Measurements from ENCODE around the gene KIR3DL2. TPM values are rescaled to one million over a fixed set of nuclear protein-coding genes. Genes with fewer than 3 reads are reported as not detected.
"Not testable (repeated sequence)": the region's sequence is repeated elsewhere in the genome, so short reads cannot be mapped to it uniquely, and the experiment has no call there.

Gene KIR3DL2
- total RNA-seq (2014; rRNA removed; shearing (Covaris generic)), result not detected in 2 replicates

DNA sequence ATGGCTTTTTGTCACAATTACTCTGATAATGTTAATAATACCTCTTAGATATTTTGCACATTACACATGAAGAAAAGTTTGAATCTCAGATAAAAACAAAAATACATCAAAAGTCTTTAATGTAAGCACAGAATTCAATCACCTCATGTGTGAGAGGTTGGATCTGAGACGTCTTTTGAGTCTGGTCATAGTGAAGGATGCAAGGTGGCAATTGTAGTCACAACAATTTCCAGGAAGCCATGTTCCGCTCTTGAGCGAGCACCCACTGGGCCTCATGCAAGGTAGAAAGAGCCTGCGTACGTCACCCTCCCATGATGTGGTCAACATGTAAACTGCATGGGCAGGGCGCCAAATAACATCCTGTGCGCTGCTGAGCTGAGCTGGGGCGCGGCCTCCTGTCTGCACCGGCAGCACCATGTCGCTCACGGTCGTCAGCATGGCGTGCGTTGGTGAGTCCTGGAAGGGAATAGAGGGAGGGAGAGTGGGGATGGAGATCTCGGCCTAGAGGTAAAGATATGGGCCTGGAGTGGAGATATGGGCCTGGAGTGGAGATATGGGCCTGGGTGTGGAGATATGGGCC is at the start of gene KIR3DL2:
Gene KIR3DL2, plus strand, starts transcription at position 383 of the 580 bp plus-strand sequence. Its CDS starts 33 bp downstream, at position 416.
- H3K27me3 ChIP-seq (replicated peaks); H3K36me3 ChIP-seq; H3K4me3 ChIP-seq; H3K9me3 ChIP-seq (replicated peaks); DNase-seq (ENCODE audit: low read depth in 1 of 2, low spot score in 2 of 2); H3K4me1 ChIP-seq (replicated peaks); H3K27ac ChIP-seq: not testable (repeated sequence)

GRCh38 chr19:54803410-54803809 is 46.8 kb upstream of the KIR3DL2 start, which contains the start of gene KIR2DL4:
KIR2DL4 (plus strand) TSS chr19:54803610; CDS start chr19:54803652, 42 bp downstream.
- H3K27ac ChIP-seq, result no peak within 1 kb of the TSS
- DNase-seq (ENCODE audit: low read depth in 1 of 2, low spot score in 2 of 2), result no peak
- H3K36me3 ChIP-seq, result no peaks in the 10 kb centered on the region
- H3K9me3 ChIP-seq (replicated peaks), result no peaks in the 10 kb centered on the region
- no peaks in the 10 kb centered on the region for H3K4me1 ChIP-seq (replicated peaks)
- H3K27me3 ChIP-seq (replicated peaks), result no peaks in the 10 kb centered on the region
- no peak within 1 kb of the TSS for H3K4me3 ChIP-seq

DNA sequence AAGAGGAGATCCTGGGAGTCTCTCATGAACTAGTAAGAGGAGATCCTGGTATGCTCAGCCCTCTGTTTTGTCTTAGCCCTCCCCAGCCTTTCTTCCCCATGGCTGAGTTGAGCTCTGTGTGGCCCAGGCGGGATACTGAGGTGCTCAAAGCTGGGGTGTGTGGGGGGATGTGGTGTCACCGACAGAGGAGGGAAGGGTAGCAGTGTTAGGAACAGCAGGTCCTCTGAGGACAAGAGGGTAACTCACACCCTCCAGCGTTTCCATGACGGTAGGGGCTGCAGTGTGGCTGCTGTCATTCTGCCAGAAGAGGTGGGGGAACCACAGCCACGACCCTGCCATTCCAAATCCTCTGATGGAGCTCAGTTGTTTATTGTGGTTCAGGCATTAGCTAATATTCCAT is 46.1 kb upstream of the KIR3DL2 start:
- Histone ChIP-seq H3K4me1 (replicated peaks) (no peaks in the 10 kb centered on the region), H3K9me3 (replicated peaks) (no peaks in the 10 kb centered on the region), H3K27me3 (replicated peaks) (no peaks in the 10 kb centered on the region), H3K36me3 (no peaks in the 10 kb centered on the region), H3K4me3 (no peak overlapping the region), H3K27ac (no peak overlapping the region)
- DNase-seq (ENCODE audit: low read depth in 1 of 2, low spot score in 2 of 2), result no peak

DNA sequence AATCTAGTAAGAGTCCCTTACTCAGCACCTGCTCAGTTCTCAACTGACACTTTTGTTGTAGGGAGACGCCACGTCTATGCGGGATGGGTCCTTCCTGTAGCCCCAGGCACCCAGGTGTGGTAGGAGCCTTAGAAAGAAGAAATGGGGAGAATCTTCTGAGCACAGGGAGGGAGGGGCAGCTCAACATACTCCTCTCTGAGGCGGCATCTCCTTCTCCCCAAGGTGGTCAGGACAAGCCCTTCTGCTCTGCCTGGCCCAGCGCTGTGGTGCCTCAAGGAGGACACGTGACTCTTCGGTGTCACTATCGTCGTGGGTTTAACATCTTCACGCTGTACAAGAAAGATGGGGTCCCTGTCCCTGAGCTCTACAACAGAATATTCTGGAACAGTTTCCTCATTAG is 45.7 kb upstream of the KIR3DL2 start:
- no peaks in the 10 kb centered on the region for H3K9me3 ChIP-seq (replicated peaks)
- no peaks in the 10 kb centered on the region for H3K36me3 ChIP-seq
- no peak overlapping the region for H3K4me3 ChIP-seq
- H3K27ac ChIP-seq, result no peak overlapping the region
- H3K4me1 ChIP-seq (replicated peaks), result no peaks in the 10 kb centered on the region
- no peaks in the 10 kb centered on the region for H3K27me3 ChIP-seq (replicated peaks)
- no peak for DNase-seq (ENCODE audit: low read depth in 1 of 2, low spot score in 2 of 2)

GRCh38 chr19:54805665-54806515 is 44.4 kb upstream of the KIR3DL2 start:
- DNase-seq (ENCODE audit: low read depth in 1 of 2, low spot score in 2 of 2), result no peak
- H3K27me3 ChIP-seq (replicated peaks), result no peaks in the 10 kb centered on the region
- H3K9me3 ChIP-seq (replicated peaks), result no peaks in the 10 kb centered on the region
- H3K4me3 ChIP-seq, result no peak overlapping the region
- no peaks in the 10 kb centered on the region for H3K36me3 ChIP-seq
- no peak overlapping the region for H3K27ac ChIP-seq
- H3K4me1 ChIP-seq (replicated peaks), result no peaks in the 10 kb centered on the region

DNA sequence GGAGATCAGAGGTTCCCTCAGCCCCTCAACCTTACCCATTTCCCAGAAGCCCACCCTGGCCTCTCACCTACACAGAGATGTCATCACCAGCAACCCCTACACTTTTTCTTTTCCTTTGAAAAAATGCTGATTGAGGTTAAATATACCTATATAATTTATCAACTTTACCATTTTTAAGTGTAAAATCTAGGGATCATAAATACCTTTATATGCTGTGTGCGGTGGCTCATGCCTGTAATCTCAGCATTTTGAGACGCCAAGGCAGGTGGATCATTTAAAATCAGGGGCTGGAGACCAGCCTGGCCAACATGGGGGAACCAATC is 43.8 kb upstream of the KIR3DL2 start:
- no peaks in the 10 kb centered on the region for H3K4me1 ChIP-seq (replicated peaks)
- no peaks in the 10 kb centered on the region for H3K36me3 ChIP-seq
- no peaks in the 10 kb centered on the region for H3K9me3 ChIP-seq (replicated peaks)
- no peaks in the 10 kb centered on the region for H3K27me3 ChIP-seq (replicated peaks)
- DNase-seq (ENCODE audit: low read depth in 1 of 2, low spot score in 2 of 2), result no peak
- no peak overlapping the region for H3K27ac ChIP-seq
- H3K4me3 ChIP-seq, result no peak overlapping the region

DNA sequence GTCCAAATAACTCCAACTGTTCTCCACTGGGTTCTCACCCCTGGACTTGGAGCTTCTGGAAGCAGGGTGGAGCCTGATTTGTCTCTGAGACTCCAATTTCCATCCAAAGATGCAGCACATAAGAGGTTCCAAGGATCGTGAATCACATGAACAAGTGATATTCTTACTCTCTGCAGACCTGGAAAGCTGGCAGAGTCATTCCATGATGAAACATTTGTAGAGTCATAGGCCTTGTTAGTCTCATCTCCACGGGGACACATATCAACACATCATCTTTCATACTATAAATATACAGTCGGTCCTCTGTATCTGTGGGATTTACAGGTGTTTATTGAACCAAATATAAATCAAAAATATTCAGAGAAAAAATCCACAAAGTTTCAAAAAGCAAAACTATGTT is 35.7 kb upstream of the KIR3DL2 start:
- not testable (repeated sequence) for H3K36me3 ChIP-seq; DNase-seq (ENCODE audit: low read depth in 1 of 2, low spot score in 2 of 2); H3K4me1 ChIP-seq (replicated peaks); H3K4me3 ChIP-seq; H3K27ac ChIP-seq; H3K27me3 ChIP-seq (replicated peaks); H3K9me3 ChIP-seq (replicated peaks)

DNA sequence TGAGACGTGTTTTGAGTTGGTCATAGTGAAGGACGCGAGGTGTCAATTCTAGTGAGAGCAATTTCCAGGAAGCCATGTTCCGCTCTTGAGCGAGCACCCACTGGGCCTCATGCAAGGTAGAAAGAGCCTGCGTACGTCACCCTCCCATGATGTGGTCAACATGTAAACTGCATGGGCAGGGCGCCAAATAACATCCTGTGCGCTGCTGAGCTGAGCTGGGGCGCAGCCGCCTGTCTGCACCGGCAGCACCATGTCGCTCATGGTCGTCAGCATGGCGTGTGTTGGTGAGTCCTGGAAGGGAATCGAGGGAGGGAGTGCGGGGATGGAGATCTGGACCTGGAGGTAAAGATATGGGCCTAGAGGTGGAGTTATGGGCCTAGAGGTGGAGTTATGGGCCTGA is 34.0 kb upstream of the KIR3DL2 start, which contains the start of gene KIR3DL1:
Gene KIR3DL1, plus strand, starts transcription at position 218 of the 400 bp plus-strand sequence.
- DNase-seq (ENCODE audit: low read depth in 1 of 2, low spot score in 2 of 2); H3K27ac ChIP-seq; H3K4me3 ChIP-seq; H3K9me3 ChIP-seq (replicated peaks); H3K27me3 ChIP-seq (replicated peaks); H3K4me1 ChIP-seq (replicated peaks); H3K36me3 ChIP-seq: not testable (repeated sequence)

DNA sequence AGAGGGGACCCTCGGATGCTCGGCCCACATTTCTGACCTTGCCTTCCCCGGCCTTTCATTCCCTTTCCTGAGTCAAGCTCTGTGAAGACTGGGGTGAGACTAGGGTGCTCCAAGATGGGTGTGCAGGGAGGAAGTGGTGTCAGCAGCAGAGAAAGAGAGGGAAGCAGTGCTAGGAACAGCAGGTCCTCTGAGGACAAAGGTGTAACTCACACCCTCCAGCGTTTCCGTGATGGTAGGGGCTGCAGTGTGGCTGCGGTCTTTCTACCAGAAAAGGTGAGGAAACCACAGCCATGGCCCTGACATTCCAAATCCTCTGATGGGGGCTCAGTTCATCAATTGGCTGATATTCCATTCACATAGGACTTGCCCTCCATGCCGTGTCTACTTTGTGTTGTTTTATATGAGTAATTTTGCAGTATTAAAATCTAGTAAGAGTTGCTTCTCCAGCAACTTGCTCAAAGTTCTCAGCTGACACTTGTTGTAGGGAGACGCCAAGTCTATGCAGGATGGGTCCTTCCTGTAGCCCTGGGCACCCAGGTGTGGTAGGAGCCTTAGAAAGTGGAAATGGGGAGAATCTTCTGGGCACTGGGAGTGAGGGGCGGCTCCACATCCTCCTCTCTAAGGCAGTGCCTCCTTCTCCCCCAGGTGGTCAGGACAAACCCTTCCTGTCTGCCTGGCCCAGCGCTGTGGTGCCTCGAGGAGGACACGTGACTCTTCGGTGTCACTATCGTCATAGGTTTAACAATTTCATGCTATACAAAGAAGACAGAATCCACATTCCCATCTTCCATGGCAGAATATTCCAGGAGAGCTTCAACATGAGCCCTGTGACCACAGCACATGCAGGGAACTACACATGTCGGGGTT is 32.3 kb upstream of the KIR3DL2 start:
- no peaks in the 10 kb centered on the region for H3K27me3 ChIP-seq (replicated peaks)
- H3K27ac ChIP-seq, result no peak overlapping the region
- no peak overlapping the region for H3K4me3 ChIP-seq
- no peaks in the 10 kb centered on the region for H3K9me3 ChIP-seq (replicated peaks)
- H3K4me1 ChIP-seq (replicated peaks), result no peaks in the 10 kb centered on the region
- DNase-seq (ENCODE audit: low read depth in 1 of 2, low spot score in 2 of 2), result no peak
- H3K36me3 ChIP-seq, result no peaks in the 10 kb centered on the region

- H3K36me3 ChIP-seq; H3K9me3 ChIP-seq (replicated peaks); H3K27ac ChIP-seq; H3K27me3 ChIP-seq (replicated peaks); H3K4me3 ChIP-seq; H3K4me1 ChIP-seq (replicated peaks); DNase-seq (ENCODE audit: low read depth in 1 of 2, low spot score in 2 of 2): not testable (repeated sequence)
Measured at GRCh38 chr19:54824416-54824815, 25.8 kb upstream of the KIR3DL2 start.

DNA sequence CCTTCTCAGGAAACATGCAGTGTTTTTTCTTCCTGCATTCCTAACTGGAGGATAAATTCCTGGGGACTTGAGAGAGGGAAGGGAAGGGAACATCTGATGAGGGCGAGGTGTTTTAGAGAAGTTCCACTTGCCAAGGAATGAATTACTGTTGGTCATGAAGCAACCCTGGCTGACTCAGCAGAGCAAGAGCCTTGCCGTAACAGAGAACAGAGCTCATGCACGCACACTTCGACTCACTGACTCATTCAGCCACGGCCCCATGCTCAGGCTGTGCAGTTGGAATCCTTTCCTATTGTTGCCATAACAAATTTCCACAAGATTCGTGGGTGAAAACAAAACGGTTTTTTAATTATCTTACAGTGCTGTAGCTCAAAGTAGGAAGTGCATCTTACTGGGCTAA is 24.9 kb upstream of the KIR3DL2 start:
- DNase-seq (ENCODE audit: low read depth in 1 of 2, low spot score in 2 of 2); H3K4me3 ChIP-seq; H3K4me1 ChIP-seq (replicated peaks): not testable (repeated sequence)

GRCh38 chr19:54828064-54828463 is 22.2 kb upstream of the KIR3DL2 start:
- H3K27ac ChIP-seq; H3K9me3 ChIP-seq (replicated peaks); H3K27me3 ChIP-seq (replicated peaks); H3K36me3 ChIP-seq; H3K4me1 ChIP-seq (replicated peaks); H3K4me3 ChIP-seq; DNase-seq (ENCODE audit: low read depth in 1 of 2, low spot score in 2 of 2): not testable (repeated sequence)

More for the DNA sequence above, 24.9 kb upstream of the KIR3DL2 start:
- H3K27ac ChIP-seq; H3K36me3 ChIP-seq; H3K9me3 ChIP-seq (replicated peaks); H3K27me3 ChIP-seq (replicated peaks): not testable (repeated sequence)

DNA sequence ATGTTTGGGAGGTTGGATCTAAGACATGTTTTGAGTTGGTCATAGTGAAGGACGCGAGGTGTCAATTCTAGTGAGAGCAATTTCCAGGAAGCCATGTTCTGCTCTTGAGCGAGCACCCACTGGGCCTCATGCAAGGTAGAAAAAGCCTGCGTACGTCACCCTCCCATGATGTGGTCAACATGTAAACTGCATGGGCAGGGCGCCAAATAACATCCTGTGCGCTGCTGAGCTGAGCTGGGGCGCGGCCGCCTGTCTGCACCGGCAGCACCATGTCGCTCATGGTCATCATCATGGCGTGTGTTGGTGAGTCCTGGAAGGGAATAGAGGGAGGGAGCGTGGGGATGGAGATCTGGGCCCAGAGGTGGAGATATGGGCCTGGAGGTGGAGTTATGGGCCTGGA is 17.7 kb upstream of the KIR3DL2 start, which contains the start of gene KIR2DS4:
Gene KIR2DS4, plus strand, starts transcription at position 181 of the 400 bp plus-strand sequence.
- not testable (repeated sequence) for DNase-seq (ENCODE audit: low read depth in 1 of 2, low spot score in 2 of 2); H3K9me3 ChIP-seq (replicated peaks); H3K4me3 ChIP-seq; H3K36me3 ChIP-seq; H3K27ac ChIP-seq; H3K4me1 ChIP-seq (replicated peaks); H3K27me3 ChIP-seq (replicated peaks)

DNA sequence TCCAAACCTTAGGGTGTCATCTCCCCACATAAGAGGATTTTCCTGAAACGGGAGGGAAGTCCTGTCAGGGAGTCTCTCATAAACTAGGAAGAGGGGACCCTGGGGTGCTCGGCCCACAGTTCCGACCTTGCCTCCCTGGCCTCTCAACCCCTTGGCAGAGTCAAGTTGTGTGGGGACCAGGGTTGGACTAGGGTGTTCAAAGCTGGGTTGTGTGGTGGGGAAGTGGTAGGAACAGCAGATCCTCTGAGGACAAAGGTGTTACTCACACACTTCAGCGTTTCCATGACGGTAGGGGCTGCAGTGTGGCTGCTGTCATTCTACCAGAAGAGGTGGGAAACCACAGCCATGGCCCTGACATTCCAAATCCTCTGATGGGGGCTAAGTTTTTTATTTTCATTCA is 15.1 kb upstream of the KIR3DL2 start:
- not testable (repeated sequence) for H3K36me3 ChIP-seq; H3K4me1 ChIP-seq (replicated peaks)

More for the DNA sequence above, 15.1 kb upstream of the KIR3DL2 start:
- H3K27me3 ChIP-seq (replicated peaks); DNase-seq (ENCODE audit: low read depth in 1 of 2, low spot score in 2 of 2); H3K27ac ChIP-seq; H3K4me3 ChIP-seq; H3K9me3 ChIP-seq (replicated peaks): not testable (repeated sequence)

Data from SJSA1 (cell line).